Heart left ventricle (tissue), 16 donors: ENCODE results near the gene GPN1. TPM values are rescaled to one million over a fixed set of nuclear protein-coding genes. Genes with fewer than 3 reads are reported as not detected.

Experiments used
- ATAC-seq, 4 donors: fragments of 200-7000 bp; cut with Tn5 transposase; one replicate each; pipeline ENCODE4 v1.9.1; 2020 to 2022; ENCODE audit warnings: moderate library complexity in 4 of 4, mild to moderate bottlenecking in 3 of 4, moderate number of reproducible peaks in 1 of 4
- DNase-seq, 5 donors: peaks; one replicate each; pipeline ENCODE4 v3.0.0-alpha.2; 2020
- H3K27ac ChIP-seq, 12 donors: fragments of 200-600 bp; sonication (generic) in 4 of 12; one replicate each; pipeline versions ENCODE4 v1.5.0 to v1.8.0; 2016 to 2022; ENCODE audit warnings: mild to moderate bottlenecking in 2 of 12
- H3K27me3 ChIP-seq, 9 donors: fragments of 200-600 bp; sonication (generic) in 2 of 9; one replicate each; pipeline versions ENCODE4 v1.5.1 to v1.8.0; 2016 to 2022; ENCODE audit warnings: mild to moderate bottlenecking in 3 of 9
- H3K36me3 ChIP-seq, 9 donors: fragments of 200-600 bp; sonication (generic) in 2 of 9; one replicate each; pipeline versions ENCODE4 v1.5.0 to v1.8.0; 2018 to 2022; ENCODE audit warnings: mild to moderate bottlenecking in 2 of 9
- H3K4me1 ChIP-seq, 12 donors: fragments of 200-600 bp; sonication (generic) in 4 of 12; one replicate each; pipeline versions ENCODE4 v1.5.0 to v1.8.0; 2016 to 2022; ENCODE audit warnings: mild to moderate bottlenecking in 3 of 12
- H3K4me3 ChIP-seq, 12 donors: fragments of 200-600 bp; sonication (generic) in 4 of 12; one replicate each; pipeline versions ENCODE4 v1.5.0 to v1.8.0; 2017 to 2022; ENCODE audit warnings: mild to moderate bottlenecking in 9 of 12, moderate library complexity in 4 of 12
- H3K9me3 ChIP-seq, 12 donors: fragments of 200-600 bp; sonication (generic) in 4 of 12; one replicate each; pipeline versions ENCODE4 v1.5.0 to v1.8.0; 2016 to 2022; ENCODE audit warnings: mild to moderate bottlenecking in 1 of 12
- CTCF ChIP-seq, 12 donors: fragments of 200-600 bp; sonication (generic) in 4 of 12; IDR thresholded peaks; one replicate each; pipeline versions ENCODE4 v1.5.0 to v1.8.0; 2018 to 2022; ENCODE audit warnings: antibody characterized with exemption in 12 of 12, mild to moderate bottlenecking in 5 of 12
- POLR2A ChIP-seq, 2 donors: fragments of 450-650 bp; IDR thresholded peaks; one replicate each; pipeline ENCODE4 v1.6.1; 2017; ENCODE audit warnings: antibody characterized with exemption in 2 of 2, mild to moderate bottlenecking in 2 of 2, moderate library complexity in 2 of 2
- WGBS, 4 donors: extraction: QIAGEN DNeasy Blood & Tissue Kit in 2 of 4; methylation state at CpG; one replicate each; pipeline versions ENCODE4 v1.1.5 to v1.1.7; 2013 to 2018; 5-methylcytosine and 5-hydroxymethylcytosine counted together
- intact Hi-C, 10 donors: fragments of 100-400 bp; cut with DNase I; formaldehyde crosslinking; loops; one replicate each; pipeline versions ENCODE4 v1.11.1 to v1.14.2; 2022
- polyA plus RNA-seq, 2 donors: library from polyadenylated mRNA; stranded (reverse); fragments of 200-250 nt; gene quantifications; one replicate each; pipeline ENCODE4 v1.2.3, GENCODE V29; 2013
- total RNA-seq, 9 donors: library from RNA; depleted of rRNA in 2 of 9; stranded (reverse); fragments of >200 nt in 2 of 9; fragmentation: NEBNext Ultra II Directional in 3 of 9; extraction: Animal tissue kit (Norgen Biotek cat#: 25700) in 3 of 9; gene quantifications; one replicate each; pipeline versions ENCODE4 v1.1.0 to v1.2.4, GENCODE V29; 2016 to 2023
- donor health status: ischemic (EF 13 %, LVEDD 7.1; RV severe dilation, severe dysfunction).
- donor health status: healthy with polysubstance abuse.
- donor health status: DM: no; HTN: yes; CAD: no.
- donor health status: DM: no; HTN: no; CAD: no.
- donor health status: ischemic (EF 25% LVEDD 6.9; RV normal size, moderate dysfunction).
- donor health status: ischemic (EF 25% LVEDD 5.7; RV mildly dilated, moderate dysfunction).
- donor health status: healthy.
- donor health status: DM: yes; HTN: yes; CAD: no.
- donor health status: ischemic (EF 35%, LVEDD 5.7; RV mildly dilated, moderate dysfunction).
- donor health status: nonischemic (EF 11% LVEDD 7.7; RV severe dilation, severe dysfunction).
- donor health status: DM: yes; HTN: yes; CAD: no.
- donor health status: PGD.
- donor health status: ischemic (EF 29% LVEDD 5.4; RV normal size, mild dysfunction).
- donor health status: nonischemic (EF 23%, LVEDD 6.1; RV moderate dilation, normal function).

GPN1 gene
- total and polyA plus RNA-seq, 11 donors = 10.1 to 35.9 (median 19.4) TPM

GRCh38 chr2:27596627-27597026 lies 32.2 kb upstream of the GPN1 start:
- Histone ChIP-seq H3K4me3 (no peak overlapping the region), H3K4me1 (peaks cover 0 to 28% (median 3%) of the 10 kb centered on the region in 12 donors), H3K36me3 (peaks cover 0 to 35% (median 25%) of the 10 kb centered on the region in 9 donors), H3K27me3 (no peaks in the 10 kb centered on the region), H3K9me3 (peaks cover 0 to 24% (median 14%) of the 10 kb centered on the region in 12 donors), H3K27ac (no peak overlapping the region)
- intact Hi-C loops = no loop called here
- TF ChIP-seq CTCF (IDR thresholded peaks at IDR 0.05) = no peak
- no peak for TF ChIP-seq POLR2A (IDR thresholded peaks at IDR 0.05)
- 91 to 100% (median 97%) methylated on average over 1 of the region's 1 CpG for whole genome bisulfite sequencing, 4 donors
- DNase-seq = no peak
- no peak for ATAC-seq

- H3K36me3 ChIP-seq = peaks cover 2 to 100% (median 83%) of the 10 kb centered on the region in 9 donors
Observed at GRCh38 chr2:27606611-27607010, 22.2 kb upstream of the GPN1 start.

GRCh38 chr2:27613985-27614384 lies 14.9 kb upstream of the GPN1 start:
- Histone ChIP-seq H3K4me3 (no peak overlapping the region), H3K4me1 (no peaks in the 10 kb centered on the region), H3K27ac (no peak overlapping the region), H3K36me3 (peaks cover 0 to 100% (median 78%) of the 10 kb centered on the region in 9 donors), H3K27me3 (no peaks in the 10 kb centered on the region), H3K9me3 (no peaks in the 10 kb centered on the region)
- WGBS, 4 donors = 94 to 100% (median 98%) methylated on average over 2 of the region's 2 CpGs
- no peak for TF ChIP-seq CTCF (IDR thresholded peaks at IDR 0.05)
- TF ChIP-seq POLR2A (IDR thresholded peaks at IDR 0.05) = no peak
- intact Hi-C loops = no loop called here
- no peak for DNase-seq
- no peak for ATAC-seq

More at GRCh38 chr2:27606611-27607010, 22.2 kb upstream of the GPN1 start:
- no peak overlapping the region for H3K4me3 ChIP-seq
- no peak for ATAC-seq
- no peak for TF ChIP-seq CTCF (IDR thresholded peaks at IDR 0.05)
- TF ChIP-seq POLR2A (IDR thresholded peaks at IDR 0.05) = no peak
- intact Hi-C loops = no loop called here
- H3K27me3 ChIP-seq = no peaks in the 10 kb centered on the region
- H3K9me3 ChIP-seq = no peaks in the 10 kb centered on the region
- no peaks in the 10 kb centered on the region for H3K4me1 ChIP-seq
- WGBS, 4 donors = 82 to 89% (median 85%) methylated on average over 2 of the region's 2 CpGs
- no peak for DNase-seq
- no peak overlapping the region for H3K27ac ChIP-seq

GRCh38 chr2:27615316-27615715 lies 13.5 kb upstream of the GPN1 start:
- no peak overlapping the region for H3K27ac ChIP-seq
- H3K4me3 ChIP-seq = no peak overlapping the region
- no peak for ATAC-seq
- no peak for DNase-seq
- 94 to 99% (median 98%) methylated on average over 3 of the region's 3 CpGs for WGBS, 4 donors
- TF ChIP-seq CTCF (IDR thresholded peaks at IDR 0.05) (no peak), POLR2A (IDR thresholded peaks at IDR 0.05) (no peak)
- H3K36me3 ChIP-seq = peaks cover 0 to 100% (median 80%) of the 10 kb centered on the region in 9 donors
- no peaks in the 10 kb centered on the region for H3K9me3 ChIP-seq
- intact Hi-C loops = no loop called here
- no peaks in the 10 kb centered on the region for H3K4me1 ChIP-seq
- no peaks in the 10 kb centered on the region for H3K27me3 ChIP-seq
